Liver (tissue), 9 donors: ENCODE measurements around the gene NCAM1. TPM values are rescaled to one million over a fixed set of nuclear protein-coding genes. Genes with fewer than 3 reads are reported as not detected.

Experiments used
- DNase-seq: peaks from one replicate; pipeline ENCODE4 v3.0.0-alpha.2; 2017; ENCODE audit warnings: low spot score
- H3K27ac ChIP-seq, 2 donors: one replicate each; pipeline ENCODE4 v1.7.0; 2013; ENCODE audit warnings: inconsistent platforms in 2 of 2, low read length in 2 of 2, control low read depth in 1 of 2, low read depth in 1 of 2, mild to moderate bottlenecking in 1 of 2
- H3K27me3 ChIP-seq, 4 donors: one replicate each; pipeline versions ENCODE4 v1.6.1 to v1.7.0; 2013; ENCODE audit warnings: low read length in 3 of 4, inconsistent platforms in 1 of 4, mild to moderate bottlenecking in 1 of 4, moderate library complexity in 1 of 4; ENCODE audit not compliant: control insufficient read depth in 4 of 4, insufficient read depth in 4 of 4
- H3K36me3 ChIP-seq, 4 donors: one replicate each; pipeline versions ENCODE4 v1.6.1 to v1.7.0; 2013; ENCODE audit warnings: low read length in 3 of 4, mild to moderate bottlenecking in 3 of 4, low read depth in 1 of 4, moderate library complexity in 1 of 4; ENCODE audit not compliant: control insufficient read depth in 4 of 4, insufficient read depth in 3 of 4
- H3K4me1 ChIP-seq, 4 donors: one replicate each; pipeline versions ENCODE4 v1.6.1 to v1.7.0; 2013; ENCODE audit warnings: low read length in 3 of 4, mild to moderate bottlenecking in 3 of 4, moderate library complexity in 1 of 4; ENCODE audit not compliant: control insufficient read depth in 4 of 4, insufficient read depth in 4 of 4
- H3K4me3 ChIP-seq, 3 donors: one replicate each; pipeline versions ENCODE4 v1.6.1 to v1.7.0; 2013; ENCODE audit warnings: low read length in 3 of 3, control low read depth in 1 of 3, low read depth in 1 of 3, mild to moderate bottlenecking in 1 of 3
- H3K9ac ChIP-seq, 2 donors: one replicate each; pipeline ENCODE4 v1.7.0; 2013; ENCODE audit warnings: low read length in 2 of 2, mild to moderate bottlenecking in 2 of 2, moderate library complexity in 2 of 2, control low read depth in 1 of 2, low read depth in 1 of 2
- H3K9me3 ChIP-seq, 4 donors: one replicate each; pipeline versions ENCODE4 v1.6.1 to v1.7.0; 2013; ENCODE audit warnings: low read length in 3 of 4; ENCODE audit not compliant: control insufficient read depth in 4 of 4
- ATF3 ChIP-seq: IDR thresholded peaks from 2 replicates; pipeline ENCODE4 v1.6.1; 2016; ENCODE audit warnings: antibody characterized with exemption
- CTCF ChIP-seq: fragments of 150-350 bp; IDR thresholded peaks from 2 replicates; pipeline ENCODE4 v1.5.1; 2017; ENCODE audit warnings: improper control_type of control experiment, low read depth, low read length; ENCODE audit not compliant: missing input control
- EGR1 ChIP-seq, 2 donors: IDR thresholded peaks; 2 replicates each; pipeline ENCODE4 v1.6.1; 2016 to 2018; ENCODE audit warnings: antibody characterized with exemption in 2 of 2, low read depth in 2 of 2
- FOXA1 ChIP-seq: IDR thresholded peaks from 2 replicates; pipeline ENCODE4 v1.6.1; 2016; ENCODE audit warnings: antibody characterized with exemption
- FOXA2 ChIP-seq: IDR thresholded peaks from 2 replicates; pipeline ENCODE4 v1.6.1; 2016; ENCODE audit warnings: antibody characterized with exemption
- GABPA ChIP-seq, 2 donors: IDR thresholded peaks in 1 of 2; conservative IDR thresholded peaks in 1 of 2; 2 replicates each; pipeline ENCODE4 v1.6.1; 2016; ENCODE audit warnings: antibody characterized with exemption in 2 of 2, mild to moderate bottlenecking in 1 of 2, moderate library complexity in 1 of 2
- HNF4A ChIP-seq, 2 donors: conservative IDR thresholded peaks; 2 replicates each; pipeline ENCODE4 v1.6.1; 2016; ENCODE audit warnings: antibody characterized with exemption in 2 of 2, mild to moderate bottlenecking in 2 of 2
- HNF4G ChIP-seq: IDR thresholded peaks from 2 replicates; pipeline ENCODE4 v1.6.1; 2016; ENCODE audit warnings: antibody characterized with exemption
- JUND ChIP-seq, 2 donors: IDR thresholded peaks; 2 replicates each; pipeline ENCODE4 v1.6.1; 2016; ENCODE audit warnings: antibody characterized with exemption in 2 of 2
- MAX ChIP-seq: IDR thresholded peaks from 2 replicates; pipeline ENCODE4 v1.6.1; 2016; ENCODE audit warnings: antibody characterized with exemption
- RAD21 ChIP-seq, 2 donors: IDR thresholded peaks; 2 replicates each; pipeline ENCODE4 v1.6.1; 2016; ENCODE audit warnings: antibody characterized with exemption in 2 of 2, mild to moderate bottlenecking in 2 of 2
- REST ChIP-seq: IDR thresholded peaks from 2 replicates; pipeline ENCODE4 v1.6.1; 2016; ENCODE audit warnings: antibody characterized with exemption, mild to moderate bottlenecking
- RXRA ChIP-seq, 2 donors: IDR thresholded peaks; 2 replicates each; pipeline ENCODE4 v1.6.1; 2017 to 2018; ENCODE audit warnings: antibody characterized with exemption in 2 of 2, mild to moderate bottlenecking in 1 of 2
- SP1 ChIP-seq: IDR thresholded peaks from 2 replicates; pipeline ENCODE4 v1.6.1; 2018; ENCODE audit warnings: antibody characterized with exemption, mild to moderate bottlenecking
- TAF1 ChIP-seq: conservative IDR thresholded peaks from 2 replicates; pipeline ENCODE4 v1.6.1; 2016; ENCODE audit warnings: antibody characterized with exemption, mild to moderate bottlenecking
- YY1 ChIP-seq: IDR thresholded peaks from 2 replicates; pipeline ENCODE4 v1.6.1; 2016; ENCODE audit warnings: antibody characterized with exemption, mild to moderate bottlenecking
- ZBTB33 ChIP-seq: IDR thresholded peaks from 2 replicates; pipeline ENCODE4 v1.6.1; 2016; ENCODE audit warnings: antibody characterized with exemption
- WGBS: extraction: QIAGEN DNeasy Blood & Tissue Kit; methylation state at CpG from one replicate; pipeline ENCODE4 v1.1.7; 2013; 5-methylcytosine and 5-hydroxymethylcytosine counted together
- polyA plus RNA-seq, 2 donors: library from polyadenylated mRNA; stranded (reverse) in 1 of 2; unstranded in 1 of 2; fragments of 200-250 nt in 1 of 2; fragments of >200 nt in 1 of 2; fragmentation: Nextera tagmentation in 1 of 2; extraction: Ambion mirVana in 1 of 2; gene quantifications; one replicate each; pipeline versions ENCODE4 v1.2.1 to v1.2.3, GENCODE V29; 2013 to 2015
- total RNA-seq, 2 donors: library from RNA; depleted of rRNA; stranded (reverse); fragments of >200 nt; gene quantifications; one replicate each; pipeline ENCODE4 v1.2.3, GENCODE V29; 2014
- donor health status: healthy.
- donor health status: healthy.
- donor health status: healthy.
- donor health status: healthy.
- donor health status: healthy.

NCAM1 gene
- total and polyA plus RNA-seq, 4 donors: 0.65 to 2.1 (median 0.88) TPM

GRCh38 chr11:113083571-113083970 is 122.4 kb downstream of the NCAM1 start (continued):
- TF ChIP-seq REST (no peak), FOXA1 (no peak), MAX (no peak), RAD21 (IDR thresholded peaks at IDR 0.05) (no peak), FOXA2 (no peak), RXRA (IDR thresholded peaks at IDR 0.05) (no peak)

GRCh38 chr11:113084297-113084696 is 123.1 kb downstream of the NCAM1 start:
- Histone ChIP-seq H3K4me1 (no peaks in the 10 kb centered on the region), H3K9me3 (no peaks in the 10 kb centered on the region), H3K9ac (no peak overlapping the region), H3K27ac (no peak overlapping the region), H3K36me3 (no peaks in the 10 kb centered on the region), H3K4me3 (no peak overlapping the region), H3K27me3 (peaks cover 0 to 4% (median 0%) of the 10 kb centered on the region in 4 donors)
- WGBS: 80% methylated on average over 4 of the region's 4 CpGs
- TF ChIP-seq HNF4G (no peak), ZBTB33 (no peak), EGR1 (IDR thresholded peaks at IDR 0.05; ENCODE audit: low read depth in 2 of 2) (no peak), JUND (IDR thresholded peaks at IDR 0.05) (no peak), SP1 (no peak), MAX (no peak), CTCF (no peak), REST (no peak), ATF3 (no peak), FOXA1 (no peak), RAD21 (IDR thresholded peaks at IDR 0.05) (no peak), TAF1 (no peak), HNF4A (conservative IDR thresholded peaks at IDR 0.05) (no peak), YY1 (no peak), GABPA (IDR thresholded peaks at IDR 0.05 in 1 of 2, conservative IDR thresholded peaks at IDR 0.05 in 1 of 2) (no peak), RXRA (IDR thresholded peaks at IDR 0.05) (no peak)
- no peak for DNase-seq
